HepG2 (cell line): Measurements from ENCODE around the gene ARHGAP10. TPM values are rescaled to one million over a fixed set of nuclear protein-coding genes. Genes with fewer than 3 reads are reported as not detected.

Experiments
- EP300 ChIP-seq, 3 experiments: sonication (generic) in 1 of 3; formaldehyde crosslinking in 1 of 3; IDR thresholded peaks; 2 replicates each; pipeline versions ENCODE4 v1.5.1 to v1.6.1; 2011 to 2020; ENCODE audit warnings: low read depth in 2 of 3, low read length in 2 of 3, borderline replicate concordance in 1 of 3, improper control_type of control experiment in 1 of 3, mild to moderate bottlenecking in 1 of 3, missing genetic modification reagents in 1 of 3, moderate library complexity in 1 of 3
- KLF6 ChIP-seq: IDR thresholded peaks from 2 replicates; pipeline ENCODE4 v1.8.0; 2016; ENCODE audit warnings: missing biosample characterization, missing genetic modification reagents
- SCMH1 ChIP-seq: sonication (generic); formaldehyde crosslinking; IDR thresholded peaks from 2 replicates; pipeline ENCODE4 v1.9.0; 2021; ENCODE audit warnings: missing genetic modification reagents, mild to moderate bottlenecking, borderline replicate concordance
- ZFP36L1 ChIP-seq: sonication (generic); formaldehyde crosslinking; IDR thresholded peaks from 2 replicates; pipeline ENCODE4 v1.8.0; 2022; ENCODE audit warnings: mild to moderate bottlenecking, missing genetic modification reagents, moderate library complexity
- ZNF605 ChIP-seq: sonication (generic); formaldehyde crosslinking; IDR thresholded peaks from 2 replicates; pipeline ENCODE4 v1.8.0; 2022; ENCODE audit warnings: mild to moderate bottlenecking, missing genetic modification reagents
- polyA plus RNA-seq, 8 experiments: library from polyadenylated mRNA; depleted of rRNA in 3 of 8; stranded (reverse) in 7 of 8; unstranded in 1 of 8; fragments of >200 nt; fragmentation: Illumina TruSeq in 4 of 8; extraction: Trizol in 4 of 8; gene quantifications; 2 replicates each; pipeline versions ENCODE4 v1.2.1 to v1.2.3, GENCODE V29; 2011 to 2016; ENCODE audit warnings: low read depth in 4 of 8, missing spikeins in 1 of 8, mixed read lengths in 1 of 8; ENCODE audit not compliant: insufficient read depth in 1 of 8
- total RNA-seq, 5 experiments: library from RNA; depleted of rRNA; stranded (reverse); fragments of >200 nt; fragmentation: Illumina TruSeq; extraction: Trizol; gene quantifications; 2 replicates each; pipeline ENCODE4 v1.2.3, GENCODE V29; 2016; ENCODE audit warnings: low read depth in 1 of 5
- TF ChIP-seq, protein P1 (sequence below): IDR thresholded peaks from 2 replicates; pipeline ENCODE4 v1.6.1; 2016; ENCODE audit warnings: low read depth, control low read depth
- TF ChIP-seq, protein P2 (sequence below): sonication (generic); formaldehyde crosslinking; IDR thresholded peaks from 2 replicates; pipeline ENCODE4 v1.5.1; 2020; ENCODE audit warnings: missing genetic modification reagents, mild to moderate bottlenecking, borderline replicate concordance
- TF ChIP-seq, protein P3 (sequence below): sonication (generic); formaldehyde crosslinking; IDR thresholded peaks from 2 replicates; pipeline ENCODE4 v1.5.0; 2020; ENCODE audit warnings: mild to moderate bottlenecking, missing genetic modification reagents

ARHGAP10 gene
- total and polyA plus RNA-seq, 2 of the 13 experiments (the other 11 are each of a cell fraction or from before 2014, with no cell fraction given), result 0.45 to 1.6 TPM

DNA sequence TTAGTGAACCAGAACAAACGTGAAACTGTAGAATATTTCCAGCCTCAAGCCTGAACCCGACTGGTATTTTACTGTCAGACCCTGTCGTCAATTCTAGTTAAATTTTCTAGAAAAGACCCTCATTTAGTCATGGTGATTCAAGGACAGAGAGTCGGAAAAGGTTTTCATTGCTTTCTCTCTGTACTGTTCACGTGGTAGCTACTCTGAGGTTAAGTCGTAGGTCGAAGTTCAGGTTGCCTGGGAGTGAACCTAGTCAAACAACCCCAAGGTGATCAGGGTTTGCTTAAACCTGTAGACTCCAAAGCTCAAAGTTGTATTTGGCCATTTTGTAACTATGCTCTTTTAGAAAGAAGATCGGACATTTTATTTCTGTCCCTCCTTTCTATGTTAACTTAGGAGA, 283.6 kb downstream of the ARHGAP10 start (continued):
- TF ChIP-seq ZNF605 (CRISPR knock-in tag) (no peak), KLF6 (CRISPR knock-in tag) (no peak), ZFP36L1 (CRISPR knock-in tag) (no peak), SCMH1 (CRISPR knock-in tag) (no peak), EP300 (IDR thresholded peaks at IDR 0.05; ENCODE audit: low read depth in 2 of 2, low read length in 2 of 2) (peak in 1 of 2 experiments; percentile 44; a peak in 2 of 4 replicates), EP300 (CRISPR knock-in tag; IDR thresholded peaks at IDR 0.05; ENCODE audit: borderline replicate concordance) (no peak)
- TF ChIP-seq, protein P1, sequence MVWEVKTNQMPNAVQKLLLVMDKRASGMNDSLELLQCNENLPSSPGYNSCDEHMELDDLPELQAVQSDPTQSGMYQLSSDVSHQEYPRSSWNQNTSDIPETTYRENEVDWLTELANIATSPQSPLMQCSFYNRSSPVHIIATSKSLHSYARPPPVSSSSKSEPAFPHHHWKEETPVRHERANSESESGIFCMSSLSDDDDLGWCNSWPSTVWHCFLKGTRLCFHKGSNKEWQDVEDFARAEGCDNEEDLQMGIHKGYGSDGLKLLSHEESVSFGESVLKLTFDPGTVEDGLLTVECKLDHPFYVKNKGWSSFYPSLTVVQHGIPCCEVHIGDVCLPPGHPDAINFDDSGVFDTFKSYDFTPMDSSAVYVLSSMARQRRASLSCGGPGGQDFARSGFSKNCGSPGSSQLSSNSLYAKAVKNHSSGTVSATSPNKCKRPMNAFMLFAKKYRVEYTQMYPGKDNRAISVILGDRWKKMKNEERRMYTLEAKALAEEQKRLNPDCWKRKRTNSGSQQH (CRISPR knock-in tag), result no peak
- TF ChIP-seq, protein P2, sequence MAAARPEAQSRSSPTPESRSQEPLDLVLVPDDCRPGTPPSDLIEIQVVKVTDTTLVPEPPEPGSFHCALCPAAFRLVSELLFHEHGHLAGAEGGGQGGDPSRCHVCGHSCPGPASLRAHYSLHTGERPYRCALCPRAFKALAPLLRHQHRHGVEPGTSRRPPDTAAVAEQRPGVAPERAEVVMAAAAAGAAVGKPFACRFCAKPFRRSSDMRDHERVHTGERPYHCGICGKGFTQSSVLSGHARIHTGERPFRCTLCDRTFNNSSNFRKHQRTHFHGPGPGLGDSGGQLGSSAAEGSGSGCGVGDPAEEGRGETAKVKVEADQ (CRISPR knock-in tag), result no peak
- TF ChIP-seq, protein P3, sequence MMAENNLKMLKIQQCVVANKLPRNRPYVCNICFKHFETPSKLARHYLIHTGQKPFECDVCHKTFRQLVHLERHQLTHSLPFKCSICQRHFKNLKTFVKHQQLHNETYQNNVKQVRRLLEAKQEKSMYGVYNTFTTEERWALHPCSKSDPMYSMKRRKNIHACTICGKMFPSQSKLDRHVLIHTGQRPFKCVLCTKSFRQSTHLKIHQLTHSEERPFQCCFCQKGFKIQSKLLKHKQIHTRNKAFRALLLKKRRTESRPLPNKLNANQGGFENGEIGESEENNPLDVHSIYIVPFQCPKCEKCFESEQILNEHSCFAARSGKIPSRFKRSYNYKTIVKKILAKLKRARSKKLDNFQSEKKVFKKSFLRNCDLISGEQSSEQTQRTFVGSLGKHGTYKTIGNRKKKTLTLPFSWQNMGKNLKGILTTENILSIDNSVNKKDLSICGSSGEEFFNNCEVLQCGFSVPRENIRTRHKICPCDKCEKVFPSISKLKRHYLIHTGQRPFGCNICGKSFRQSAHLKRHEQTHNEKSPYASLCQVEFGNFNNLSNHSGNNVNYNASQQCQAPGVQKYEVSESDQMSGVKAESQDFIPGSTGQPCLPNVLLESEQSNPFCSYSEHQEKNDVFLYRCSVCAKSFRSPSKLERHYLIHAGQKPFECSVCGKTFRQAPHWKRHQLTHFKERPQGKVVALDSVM (CRISPR knock-in tag), result no peak
